ENCODE results near the gene TGFBRAP1.
A peak's percentile ranks its signal among the peaks of the same experiment; 100 is the strongest.

Gene TGFBRAP1

DNA sequence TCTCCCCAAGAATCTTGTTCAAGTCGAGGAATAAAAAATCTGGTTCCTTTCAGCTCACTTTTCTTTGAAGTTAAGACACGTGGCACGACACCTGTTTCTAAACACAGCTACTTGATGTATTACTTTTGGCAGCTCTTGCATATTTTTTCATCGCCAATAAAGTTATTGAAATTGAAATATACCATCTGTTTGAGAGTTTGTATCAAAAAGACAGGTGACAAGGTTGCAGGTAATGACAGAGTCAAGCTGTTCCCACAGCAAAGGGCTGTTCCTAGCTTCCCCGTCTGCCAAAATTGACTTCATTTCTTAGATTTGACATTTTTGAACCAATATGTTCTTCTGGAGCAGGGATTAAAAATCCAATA, 93.5 kb downstream of the TGFBRAP1 start:
- no peak overlapping the region for H3K4me3 Mint-ChIP-seq
- no peaks in the 10 kb centered on the region for H3K36me3 Mint-ChIP-seq (ENCODE audit: low read depth)
- peaks cover 30% of the 10 kb centered on the region for H3K27me3 Mint-ChIP-seq (ENCODE audit: low read depth)
- H3K27ac Mint-ChIP-seq = no peak overlapping the region
- TF ChIP-seq, protein P1, sequence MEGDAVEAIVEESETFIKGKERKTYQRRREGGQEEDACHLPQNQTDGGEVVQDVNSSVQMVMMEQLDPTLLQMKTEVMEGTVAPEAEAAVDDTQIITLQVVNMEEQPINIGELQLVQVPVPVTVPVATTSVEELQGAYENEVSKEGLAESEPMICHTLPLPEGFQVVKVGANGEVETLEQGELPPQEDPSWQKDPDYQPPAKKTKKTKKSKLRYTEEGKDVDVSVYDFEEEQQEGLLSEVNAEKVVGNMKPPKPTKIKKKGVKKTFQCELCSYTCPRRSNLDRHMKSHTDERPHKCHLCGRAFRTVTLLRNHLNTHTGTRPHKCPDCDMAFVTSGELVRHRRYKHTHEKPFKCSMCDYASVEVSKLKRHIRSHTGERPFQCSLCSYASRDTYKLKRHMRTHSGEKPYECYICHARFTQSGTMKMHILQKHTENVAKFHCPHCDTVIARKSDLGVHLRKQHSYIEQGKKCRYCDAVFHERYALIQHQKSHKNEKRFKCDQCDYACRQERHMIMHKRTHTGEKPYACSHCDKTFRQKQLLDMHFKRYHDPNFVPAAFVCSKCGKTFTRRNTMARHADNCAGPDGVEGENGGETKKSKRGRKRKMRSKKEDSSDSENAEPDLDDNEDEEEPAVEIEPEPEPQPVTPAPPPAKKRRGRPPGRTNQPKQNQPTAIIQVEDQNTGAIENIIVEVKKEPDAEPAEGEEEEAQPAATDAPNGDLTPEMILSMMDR (IDR thresholded peaks at IDR 0.05; ENCODE audit: unreplicated experiment in 3 of 3) = no peak
- H3K4me1 Mint-ChIP-seq = peaks cover 7% of the 10 kb centered on the region
- H3K9me3 Mint-ChIP-seq = no peaks in the 10 kb centered on the region

DNA sequence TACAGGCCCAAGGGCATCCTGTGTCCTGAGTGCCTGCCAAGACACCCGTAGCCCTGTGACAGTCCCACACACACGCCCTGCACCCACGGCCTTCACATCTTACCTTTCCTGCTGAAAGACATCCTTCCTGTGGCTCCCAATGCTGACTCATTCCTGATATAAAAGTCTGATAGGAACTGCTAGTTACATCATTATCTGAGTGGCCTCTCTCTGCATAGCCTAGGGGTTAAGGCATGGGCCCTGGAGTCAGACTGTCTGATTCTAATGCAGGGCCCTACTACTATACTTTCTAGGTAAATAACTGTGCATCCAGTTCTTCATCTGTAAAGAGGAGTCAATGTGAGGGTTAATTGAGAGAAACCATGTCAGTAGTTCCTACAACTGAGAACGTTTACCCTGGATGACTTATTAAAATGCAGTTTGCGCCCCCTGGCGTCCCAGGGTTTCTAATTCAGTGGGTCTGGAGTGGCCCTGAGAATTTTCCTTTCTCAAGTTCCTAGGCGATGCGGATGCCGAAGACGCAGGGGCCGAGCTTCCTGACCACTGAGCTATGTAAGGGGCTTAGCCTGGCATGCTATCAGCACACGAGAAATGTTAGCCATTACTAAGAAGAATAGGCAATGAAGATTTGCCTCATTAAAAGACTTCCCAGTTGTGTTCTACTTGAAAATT, 94.0 kb downstream of the TGFBRAP1 start:
- no peaks in the 10 kb centered on the region for H3K36me3 Mint-ChIP-seq (ENCODE audit: low read depth)
- H3K4me1 Mint-ChIP-seq = peaks cover 7% of the 10 kb centered on the region
- no peak overlapping the region for H3K27ac Mint-ChIP-seq
- TF ChIP-seq, protein P1 (IDR thresholded peaks at IDR 0.05; ENCODE audit: unreplicated experiment in 3 of 3) = peak; percentile 69 to 84 (median 80)
- H3K9me3 Mint-ChIP-seq = no peaks in the 10 kb centered on the region
- peaks cover 30% of the 10 kb centered on the region for H3K27me3 Mint-ChIP-seq (ENCODE audit: low read depth)
- no peak overlapping the region for H3K4me3 Mint-ChIP-seq

DNA sequence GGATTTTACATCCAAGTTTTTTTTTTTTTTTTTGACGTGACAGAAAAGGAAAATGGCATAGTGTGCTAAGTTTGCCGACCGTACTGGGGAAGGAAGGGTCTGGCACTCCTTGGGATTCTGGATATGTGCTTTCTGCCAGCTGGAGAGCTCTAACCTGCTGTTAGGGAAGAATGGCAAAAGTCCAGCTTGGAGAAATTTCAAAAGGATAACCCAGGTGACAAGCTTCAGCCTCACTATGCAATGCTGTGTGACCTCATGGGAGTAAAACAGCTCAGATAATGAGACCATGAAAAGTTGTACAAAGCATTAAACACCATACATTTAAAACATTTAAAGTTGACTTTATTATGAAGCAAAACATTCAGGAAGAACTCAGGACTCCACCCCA, 98.3 kb downstream of the TGFBRAP1 start:
- no peaks in the 10 kb centered on the region for H3K4me1 Mint-ChIP-seq
- no peaks in the 10 kb centered on the region for H3K36me3 Mint-ChIP-seq (ENCODE audit: low read depth)
- no peak overlapping the region for H3K4me3 Mint-ChIP-seq
- H3K27ac Mint-ChIP-seq = no peak overlapping the region
- no peaks in the 10 kb centered on the region for H3K9me3 Mint-ChIP-seq
- H3K27me3 Mint-ChIP-seq (ENCODE audit: low read depth) = peaks cover 19% of the 10 kb centered on the region
- TF ChIP-seq, protein P1 (IDR thresholded peaks at IDR 0.05; ENCODE audit: unreplicated experiment in 3 of 3) = no peak

DNA sequence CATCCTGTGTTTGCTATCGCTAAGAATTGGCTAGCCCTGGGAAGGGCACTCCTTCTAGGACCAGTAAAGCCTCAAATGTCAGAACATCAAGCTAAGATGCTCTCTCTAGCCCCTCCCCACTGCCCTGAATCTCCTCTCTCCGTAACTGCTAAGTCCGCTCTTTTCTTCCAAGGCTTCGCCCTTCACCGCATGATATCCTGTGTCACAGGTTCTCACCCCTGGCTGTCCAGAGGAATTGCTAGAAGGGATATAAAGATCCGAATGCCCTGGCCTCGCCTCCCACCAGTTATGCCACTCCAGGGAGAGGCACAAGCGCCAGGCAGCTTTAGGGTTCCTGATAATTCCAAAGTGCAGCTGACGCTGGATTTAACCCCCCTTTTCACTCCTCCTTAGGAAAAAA, 105.1 kb downstream of the TGFBRAP1 start:
- Mint-ChIP-seq H3K4me1 (peaks cover 11% of the 10 kb centered on the region), H3K27ac (no peak overlapping the region), H3K27me3 (ENCODE audit: low read depth) (peaks cover 3% of the 10 kb centered on the region), H3K4me3 (no peak overlapping the region), H3K9me3 (no peaks in the 10 kb centered on the region), H3K36me3 (ENCODE audit: low read depth) (no peaks in the 10 kb centered on the region)
- TF ChIP-seq, protein P1 (IDR thresholded peaks at IDR 0.05; ENCODE audit: unreplicated experiment in 3 of 3) = no peak

DNA sequence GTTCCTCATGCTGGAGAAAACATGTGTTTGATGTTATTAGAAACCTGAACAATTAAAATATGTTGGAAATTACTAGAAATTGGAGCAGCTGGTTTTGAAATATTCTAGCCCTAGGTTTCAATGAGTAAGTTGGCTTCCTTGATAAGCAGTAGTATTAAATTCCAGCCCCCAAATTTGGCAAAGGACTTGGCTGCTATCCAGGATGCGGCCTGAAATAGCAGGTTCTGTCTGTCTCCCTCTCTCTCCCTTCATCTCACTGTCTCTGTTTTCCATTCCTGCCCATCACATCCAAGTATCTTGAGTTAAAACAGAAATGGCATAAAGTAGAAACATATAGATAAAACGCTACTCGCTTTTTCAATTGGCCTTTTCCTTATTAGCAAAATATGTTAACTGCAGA, 108.9 kb downstream of the TGFBRAP1 start:
- TF ChIP-seq, protein P1 (IDR thresholded peaks at IDR 0.05; ENCODE audit: unreplicated experiment in 3 of 3) = no peak
- Mint-ChIP-seq H3K9me3 (no peaks in the 10 kb centered on the region), H3K36me3 (ENCODE audit: low read depth) (no peaks in the 10 kb centered on the region), H3K4me1 (peaks cover 11% of the 10 kb centered on the region), H3K27me3 (ENCODE audit: low read depth) (peaks cover 4% of the 10 kb centered on the region), H3K4me3 (no peak overlapping the region), H3K27ac (no peak overlapping the region)

DNA sequence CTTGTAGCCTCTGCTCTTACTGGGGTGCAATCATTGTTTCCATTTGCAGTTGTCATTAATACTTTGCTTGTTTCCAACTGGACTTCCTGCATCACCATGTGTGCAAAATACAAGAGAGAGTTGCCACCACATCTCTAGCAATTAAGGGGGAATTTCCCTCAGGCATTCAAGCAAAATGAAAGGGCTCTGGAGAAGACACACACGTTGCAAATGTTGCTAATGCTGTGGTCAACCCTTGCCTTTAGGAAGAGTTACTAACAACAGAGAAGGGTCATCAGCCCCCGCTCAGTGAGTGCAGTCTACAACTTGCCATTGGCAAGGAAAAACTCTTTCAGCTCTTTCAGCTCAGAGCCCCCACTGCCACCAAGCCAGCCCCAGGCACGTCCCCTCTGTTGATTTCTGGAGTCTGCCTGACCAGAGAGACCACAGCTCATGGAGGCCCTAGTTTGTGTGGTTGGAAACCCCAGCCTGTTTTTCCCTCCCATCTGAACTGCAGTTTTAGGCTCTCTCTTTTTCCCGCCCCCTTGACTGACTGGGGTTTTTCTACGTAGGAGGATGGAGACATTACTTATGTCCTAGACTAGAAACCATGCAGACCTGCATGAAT, 113.8 kb downstream of the TGFBRAP1 start:
- no peaks in the 10 kb centered on the region for H3K36me3 Mint-ChIP-seq (ENCODE audit: low read depth)
- TF ChIP-seq, protein P1 (IDR thresholded peaks at IDR 0.05; ENCODE audit: unreplicated experiment in 3 of 3) = no peak
- no peak overlapping the region for H3K27ac Mint-ChIP-seq
- H3K27me3 Mint-ChIP-seq (ENCODE audit: low read depth) = peaks cover 4% of the 10 kb centered on the region
- H3K9me3 Mint-ChIP-seq = peaks cover 8% of the 10 kb centered on the region
- H3K4me1 Mint-ChIP-seq = peaks cover 9% of the 10 kb centered on the region
- no peak overlapping the region for H3K4me3 Mint-ChIP-seq

All from nephron (organoid).